Activated naive CD8-positive, alpha-beta T cell treated with anti-CD3 and anti-CD28 coated beads, Interleukin-2, amount 10 ng/mL, durations not matched to agents 7 days and 5 days (primary cell): ENCODE measurements around the gene GIPR. TPM values are rescaled to one million over a fixed set of nuclear protein-coding genes. Genes with fewer than 3 reads are reported as not detected.
A peak's percentile ranks its signal among the peaks of the same experiment; 100 is the strongest.
"Not testable (repeated sequence)": the region's sequence is repeated elsewhere in the genome, so short reads cannot be mapped to it uniquely, and the experiment has no call there.

Experiments used
- ATAC-seq: fragments of 150-1000 bp; cut with Tn5 transposase; one replicate; pipeline ENCODE4 v1.10.0; 2021; ENCODE audit warnings: low read depth, moderate library complexity
- POLR2A ChIA-PET: fragments of 350-600 bp; sonication (Branson Sonifier 250); formaldehyde crosslinking; loops from one replicate; lab custom pipeline; 2021; ENCODE audit warnings: antibody characterized with exemption; lab: Charles Lee
- DNase-seq: peaks from one replicate; pipeline ENCODE4 v3.0.0; 2021
- H3K27ac Mint-ChIP-seq: one replicate; pipeline ENCODE4 v1.8.0; 2022; ENCODE audit warnings: mild to moderate bottlenecking, mixed read lengths
- H3K27me3 Mint-ChIP-seq: one replicate; pipeline ENCODE4 v1.8.0; 2022; ENCODE audit warnings: mild to moderate bottlenecking, moderate library complexity, mixed read lengths
- H3K36me3 Mint-ChIP-seq: one replicate; pipeline ENCODE4 v1.8.0; 2021; ENCODE audit warnings: mild to moderate bottlenecking, mixed read lengths
- H3K4me1 Mint-ChIP-seq: one replicate; pipeline ENCODE4 v1.8.0; 2021; ENCODE audit warnings: mixed read lengths
- H3K4me3 Mint-ChIP-seq: one replicate; pipeline ENCODE4 v1.8.0; 2022; ENCODE audit warnings: mild to moderate bottlenecking, moderate library complexity, mixed read lengths
- H3K9me3 Mint-ChIP-seq: one replicate; pipeline ENCODE4 v1.8.0; 2021; ENCODE audit warnings: mixed read lengths
- total RNA-seq, 2 experiments: library from RNA; stranded (reverse); gene quantifications; one replicate each; pipeline ENCODE4 v1.2.3, GENCODE V29; 2021

The GIPR gene
- total RNA-seq, 2 experiments from 2014 or later, result 18.4 to 19.3 TPM

- POLR2A ChIA-PET, result no interaction called here
- no peaks in the 10 kb centered on the region for H3K9me3 Mint-ChIP-seq
- peaks cover 13% of the 10 kb centered on the region for H3K36me3 Mint-ChIP-seq
Observed at GRCh38 chr19:45712699-45713067, 44.7 kb downstream of the GIPR start.

GRCh38 chr19:45713141-45713540 is 45.1 kb downstream of the GIPR start:
- H3K27ac Mint-ChIP-seq, result no peak overlapping the region
- no peak overlapping the region for H3K4me3 Mint-ChIP-seq
- H3K27me3 Mint-ChIP-seq, result no peaks in the 10 kb centered on the region
- H3K4me1 Mint-ChIP-seq, result peaks cover 19% of the 10 kb centered on the region
- DNase-seq, result no peak
- no peak for ATAC-seq
- no peaks in the 10 kb centered on the region for H3K9me3 Mint-ChIP-seq
- POLR2A ChIA-PET, result no interaction called here
- H3K36me3 Mint-ChIP-seq, result peaks cover 13% of the 10 kb centered on the region

More at GRCh38 chr19:45712699-45713067, 44.7 kb downstream of the GIPR start:
- Mint-ChIP-seq H3K27ac (no peak overlapping the region), H3K27me3 (no peaks in the 10 kb centered on the region), H3K4me1 (peaks cover 16% of the 10 kb centered on the region), H3K4me3 (no peak overlapping the region)
- ATAC-seq (no peak), DNase-seq (no peak)

- Mint-ChIP-seq H3K4me3 (no peak overlapping the region), H3K9me3 (no peaks in the 10 kb centered on the region), H3K36me3 (peaks cover 18% of the 10 kb centered on the region), H3K27ac (no peak overlapping the region), H3K4me1 (peaks cover 25% of the 10 kb centered on the region), H3K27me3 (no peaks in the 10 kb centered on the region)
- DNase-seq (no peak), ATAC-seq (no peak)
- POLR2A ChIA-PET, result interaction anchor here (0.6 to 5.9 kb wide), 5 partner anchors 9 to 42 kb away, joined by 3 to 47 read pairs (median 5); partner anchors contain the start of genes FBXO46, QPCTL and SNRPD2
Observed at GRCh38 chr19:45715139-45715538, 47.1 kb downstream of the GIPR start.

- Mint-ChIP-seq H3K27ac (peak overlapping the region; percentile 89), H3K9me3 (no peaks in the 10 kb centered on the region), H3K36me3 (peaks cover 23% of the 10 kb centered on the region), H3K4me1 (peaks cover 21% of the 10 kb centered on the region), H3K4me3 (peak overlapping the region; percentile 95), H3K27me3 (no peaks in the 10 kb centered on the region)
- POLR2A ChIA-PET, result interaction anchor here (0.6 to 5.9 kb wide), 15 partner anchors 9 to 997 kb away, joined by 3 to 47 read pairs (median 4); partner anchors contain the start of genes BLOC1S3, EML2, FBXO46 and MYPOP
- ATAC-seq (no peak), DNase-seq (no peak)
Observed at GRCh38 chr19:45716359-45717130, 48.5 kb downstream of the GIPR start.

- peak; percentile 99 for ATAC-seq
- peaks cover 28% of the 10 kb centered on the region for H3K36me3 Mint-ChIP-seq
- peak overlapping the region; percentile 95 for H3K4me3 Mint-ChIP-seq
- peak; percentile 96 for DNase-seq
- peaks cover 23% of the 10 kb centered on the region for H3K4me1 Mint-ChIP-seq
- no peaks in the 10 kb centered on the region for H3K27me3 Mint-ChIP-seq
- no peaks in the 10 kb centered on the region for H3K9me3 Mint-ChIP-seq
- H3K27ac Mint-ChIP-seq, result peak overlapping the region; percentile 89
- POLR2A ChIA-PET, result interaction anchor here (0.5 to 5.9 kb wide), 19 partner anchors 8 to 996 kb away, joined by 3 to 47 read pairs (median 3); partner anchors contain the start of genes BLOC1S3, CALM3, DMPK and EML2
Observed at GRCh38 chr19:45717131-45717982, 49.3 kb downstream of the GIPR start.

- no peak for ATAC-seq
- peaks cover 24% of the 10 kb centered on the region for H3K4me1 Mint-ChIP-seq
- H3K27ac Mint-ChIP-seq, result peak overlapping the region; percentile 89
- no peaks in the 10 kb centered on the region for H3K27me3 Mint-ChIP-seq
- POLR2A ChIA-PET, result interaction anchor here (0.7 to 5.9 kb wide), 8 partner anchors 8 to 883 kb away, joined by 3 to 47 read pairs (median 4); partner anchors contain the start of genes CALM3, EML2, FBXO46 and MYPOP
- H3K9me3 Mint-ChIP-seq, result no peaks in the 10 kb centered on the region
- peaks cover 28% of the 10 kb centered on the region for H3K36me3 Mint-ChIP-seq
- H3K4me3 Mint-ChIP-seq, result peak overlapping the region; percentile 95
- no peak for DNase-seq
Observed at GRCh38 chr19:45717983-45718650, 50.1 kb downstream of the GIPR start.

GRCh38 chr19:45720065-45720464 is 52.0 kb downstream of the GIPR start:
- ATAC-seq, DNase-seq, H3K9me3 Mint-ChIP-seq, H3K4me3 Mint-ChIP-seq, H3K27me3 Mint-ChIP-seq, H3K27ac Mint-ChIP-seq: not testable (repeated sequence)
- Mint-ChIP-seq H3K4me1 (peaks cover 25% of the 10 kb centered on the region), H3K36me3 (peaks cover 27% of the 10 kb centered on the region)
- POLR2A ChIA-PET, result interaction anchor here (1.3 to 5.9 kb wide), 2 partner anchors 10 to 28 kb away, joined by 3 to 47 read pairs; partner anchors contain the start of genes FBXO46, QPCTL and SNRPD2

- H3K27me3 Mint-ChIP-seq, ATAC-seq, H3K9me3 Mint-ChIP-seq, POLR2A ChIA-PET, H3K27ac Mint-ChIP-seq, DNase-seq, H3K36me3 Mint-ChIP-seq: not testable (repeated sequence)
- Mint-ChIP-seq H3K4me3 (peak overlapping the region; percentile 0), H3K4me1 (peaks cover 24% of the 10 kb centered on the region)
Observed at GRCh38 chr19:45728683-45729082, 60.7 kb downstream of the GIPR start.

- POLR2A ChIA-PET, result interaction anchor here (0.5 to 2.9 kb wide), 4 partner anchors 12 to 41 kb away, joined by 3 to 47 read pairs (median 12); partner anchors contain the start of genes QPCTL, SIX5 and SNRPD2
- Mint-ChIP-seq H3K27me3 (peaks cover 3% of the 10 kb centered on the region), H3K4me1 (peaks cover 21% of the 10 kb centered on the region), H3K27ac (peak overlapping the region; percentile 95), H3K9me3 (no peaks in the 10 kb centered on the region), H3K4me3 (peak overlapping the region; percentile 100), H3K36me3 (peaks cover 10% of the 10 kb centered on the region)
- ATAC-seq (no peak), DNase-seq (no peak)
Observed at GRCh38 chr19:45729800-45730290, 61.8 kb downstream of the GIPR start.

- peak; percentile 98 for ATAC-seq
- POLR2A ChIA-PET, result interaction anchor here (0.5 to 2.9 kb wide), 10 partner anchors 13 to 1055 kb away, joined by 3 to 47 read pairs (median 4); partner anchors contain the start of genes IRF2BP1, MYPOP, QPCTL and SIX5
- Mint-ChIP-seq H3K9me3 (no peaks in the 10 kb centered on the region), H3K4me1 (peaks cover 21% of the 10 kb centered on the region), H3K36me3 (peaks cover 10% of the 10 kb centered on the region), H3K27me3 (peaks cover 9% of the 10 kb centered on the region), H3K4me3 (peak within 1 kb of the TSS; percentile 100), H3K27ac (peak within 1 kb of the TSS; percentile 95)
- DNase-seq, result peak; percentile 86
Observed at GRCh38 chr19:45730368-45731288, 62.6 kb downstream of the GIPR start, which contains the start of gene FBXO46. TSS of gene FBXO46 (minus strand) at chr19:45730896. CDS start at chr19:45713495, 17,401 bp downstream.
